MM.1S (cell line): Measurements from ENCODE around the gene OTOS.
A peak's percentile ranks its signal among the peaks of the same experiment; 100 is the strongest.

Source experiments
- DNase-seq: peaks from one replicate; pipeline ENCODE4 v3.0.0-alpha.2; 2015
- H2AFZ ChIP-seq: fragments of 300-600 bp; sonication (generic); 2 replicates; pipeline ENCODE4 v1.6.0; 2016; ENCODE audit warnings: antibody characterized with exemption, low read length
- H3F3A ChIP-seq: fragments of 300-600 bp; sonication (generic); 2 replicates; pipeline ENCODE4 v1.6.1; 2016; ENCODE audit warnings: mild to moderate bottlenecking, antibody characterized with exemption, low read length, moderate library complexity, mixed read lengths; ENCODE audit not compliant: insufficient read depth
- H3K27ac ChIP-seq: fragments of 300-600 bp; sonication (generic); 2 replicates; pipeline ENCODE4 v1.5.1; 2016; ENCODE audit warnings: mild to moderate bottlenecking, low read length
- H3K27me3 ChIP-seq: fragments of 300-600 bp; sonication (generic); replicated peaks from 2 replicates; pipeline ENCODE4 v1.6.0; 2016; ENCODE audit warnings: low read length; ENCODE audit not compliant: insufficient read depth
- H3K36me3 ChIP-seq: fragments of 300-600 bp; sonication (generic); replicated peaks from 2 replicates; pipeline ENCODE4 v1.6.1; 2016; ENCODE audit warnings: mild to moderate bottlenecking, low read length, mixed read lengths; ENCODE audit not compliant: insufficient read depth
- H3K4me1 ChIP-seq: fragments of 300-600 bp; sonication (generic); 2 replicates; pipeline ENCODE4 v1.6.1; 2016; ENCODE audit warnings: low read length, mixed read lengths
- H3K4me2 ChIP-seq: fragments of 300-600 bp; sonication (generic); 2 replicates; pipeline ENCODE4 v1.6.0; 2016; ENCODE audit warnings: low read depth, low read length
- H3K4me3 ChIP-seq: fragments of 300-600 bp; sonication (generic); 2 replicates; pipeline ENCODE4 v1.5.1; 2016; ENCODE audit warnings: low read length, mixed read lengths
- H3K79me2 ChIP-seq: fragments of 300-600 bp; sonication (generic); 2 replicates; pipeline ENCODE4 v1.6.1; 2016; ENCODE audit warnings: mixed run types, low read length, mixed read lengths
- H3K9ac ChIP-seq: fragments of 300-600 bp; sonication (generic); 2 replicates; pipeline ENCODE4 v1.6.1; 2016; ENCODE audit warnings: low read length, mixed read lengths
- H3K9me2 ChIP-seq: fragments of 300-600 bp; sonication (generic); replicated peaks from 2 replicates; pipeline ENCODE4 v1.6.1; 2016; ENCODE audit warnings: mild to moderate bottlenecking, low read length, mixed read lengths; ENCODE audit not compliant: insufficient read depth
- H3K9me3 ChIP-seq: fragments of 300-600 bp; sonication (generic); replicated peaks from 2 replicates; pipeline ENCODE4 v1.6.1; 2016; ENCODE audit warnings: mild to moderate bottlenecking, low read length, mixed read lengths; ENCODE audit not compliant: insufficient read depth
- H4K20me1 ChIP-seq: fragments of 300-600 bp; sonication (generic); 2 replicates; pipeline ENCODE4 v1.6.1; 2016; ENCODE audit warnings: mild to moderate bottlenecking, low read length, moderate library complexity, mixed read lengths; ENCODE audit not compliant: insufficient read depth
- EZH2 ChIP-seq: fragments of 300-600 bp; sonication (generic); optimal IDR thresholded peaks from 2 replicates; pipeline ENCODE3; 2017; ENCODE audit warnings: low read depth, mild to moderate bottlenecking, antibody characterized with exemption, low read length, mixed read lengths
- EZH2phosphoT487 ChIP-seq: fragments of 300-600 bp; sonication (generic); IDR thresholded peaks from 2 replicates; pipeline ENCODE4 v1.6.1; 2018; ENCODE audit warnings: antibody characterized with exemption, low read length
- TF ChIP-seq, protein P1 (sequence below): fragments of 300-600 bp; sonication (generic); IDR thresholded peaks from 2 replicates; pipeline ENCODE4 v1.5.1; 2016; ENCODE audit warnings: antibody characterized with exemption, low read length, mixed read lengths

Gene OTOS

DNA sequence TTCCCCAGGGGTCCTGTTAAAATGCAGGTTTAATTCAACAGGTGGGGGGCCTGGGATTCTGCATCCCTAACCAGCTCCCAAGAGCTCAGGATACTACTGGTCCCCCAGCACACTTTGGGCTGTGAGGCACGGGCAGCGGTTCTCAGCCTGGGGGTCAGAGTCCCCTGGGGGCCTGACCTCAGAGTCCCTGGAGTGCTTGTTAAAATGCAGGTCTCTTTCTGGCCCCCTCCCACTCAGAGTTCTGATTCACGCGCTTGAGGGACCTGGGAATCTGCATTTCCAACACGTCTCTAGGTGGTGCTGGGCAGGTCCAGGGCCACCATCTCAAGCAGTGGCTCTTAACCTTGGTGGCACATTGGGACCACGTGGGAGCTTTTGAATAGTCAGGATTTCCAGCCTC, 2.8 kb upstream of the OTOS start:
- Histone ChIP-seq H3K4me1 (no peaks in the 10 kb centered on the region), H3K4me2 (peak overlapping the region; percentile 32)

DNA sequence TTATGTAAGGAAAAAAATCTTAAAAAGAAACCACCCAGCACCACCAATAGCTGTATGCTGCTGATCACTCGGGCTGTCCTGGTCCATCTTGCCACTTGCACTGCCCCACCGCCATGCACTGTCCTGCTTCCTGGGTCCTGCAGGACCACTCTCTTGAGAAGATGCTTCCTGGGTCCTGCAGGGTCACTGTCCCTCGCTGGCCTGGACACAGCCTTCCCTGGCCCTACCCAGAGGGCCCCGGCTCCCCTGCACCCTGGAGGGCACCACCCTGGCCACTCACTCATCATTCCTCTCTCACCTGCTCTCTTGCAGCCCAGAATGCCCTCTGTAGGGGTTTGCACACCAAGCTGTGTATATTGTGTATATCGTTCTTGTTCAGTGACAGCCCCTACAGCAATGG, 2.4 kb upstream of the OTOS start:
- no peak for DNase-seq
- no peaks in the 10 kb centered on the region for H3K4me1 ChIP-seq
- no peak overlapping the region for H3K4me3 ChIP-seq
- no peaks in the 10 kb centered on the region for H4K20me1 ChIP-seq
- H3K36me3 ChIP-seq, result no peaks in the 10 kb centered on the region
- no peaks in the 10 kb centered on the region for H3K9me3 ChIP-seq
- peaks cover 55% of the 10 kb centered on the region for H3K27me3 ChIP-seq
- no peak overlapping the region for H3K4me2 ChIP-seq
- H2AFZ ChIP-seq, result no peak overlapping the region
- H3K9me2 ChIP-seq, result no peaks in the 10 kb centered on the region
- no peak overlapping the region for H3K27ac ChIP-seq
- H3K9ac ChIP-seq, result no peak overlapping the region
- no peaks in the 10 kb centered on the region for H3F3A ChIP-seq
- no peaks in the 10 kb centered on the region for H3K79me2 ChIP-seq
- TF ChIP-seq EZH2, result no peak
- no peak for TF ChIP-seq EZH2phosphoT487
- TF ChIP-seq, protein P1, sequence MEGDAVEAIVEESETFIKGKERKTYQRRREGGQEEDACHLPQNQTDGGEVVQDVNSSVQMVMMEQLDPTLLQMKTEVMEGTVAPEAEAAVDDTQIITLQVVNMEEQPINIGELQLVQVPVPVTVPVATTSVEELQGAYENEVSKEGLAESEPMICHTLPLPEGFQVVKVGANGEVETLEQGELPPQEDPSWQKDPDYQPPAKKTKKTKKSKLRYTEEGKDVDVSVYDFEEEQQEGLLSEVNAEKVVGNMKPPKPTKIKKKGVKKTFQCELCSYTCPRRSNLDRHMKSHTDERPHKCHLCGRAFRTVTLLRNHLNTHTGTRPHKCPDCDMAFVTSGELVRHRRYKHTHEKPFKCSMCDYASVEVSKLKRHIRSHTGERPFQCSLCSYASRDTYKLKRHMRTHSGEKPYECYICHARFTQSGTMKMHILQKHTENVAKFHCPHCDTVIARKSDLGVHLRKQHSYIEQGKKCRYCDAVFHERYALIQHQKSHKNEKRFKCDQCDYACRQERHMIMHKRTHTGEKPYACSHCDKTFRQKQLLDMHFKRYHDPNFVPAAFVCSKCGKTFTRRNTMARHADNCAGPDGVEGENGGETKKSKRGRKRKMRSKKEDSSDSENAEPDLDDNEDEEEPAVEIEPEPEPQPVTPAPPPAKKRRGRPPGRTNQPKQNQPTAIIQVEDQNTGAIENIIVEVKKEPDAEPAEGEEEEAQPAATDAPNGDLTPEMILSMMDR, result no peak

More for the DNA sequence above, 2.8 kb upstream of the OTOS start:
- H3K9ac ChIP-seq, result no peak overlapping the region
- no peak for DNase-seq
- no peaks in the 10 kb centered on the region for H3K9me2 ChIP-seq
- H3K4me3 ChIP-seq, result no peak overlapping the region
- H3K27ac ChIP-seq, result no peak overlapping the region
- TF ChIP-seq, protein P1, result no peak
- TF ChIP-seq EZH2phosphoT487 (no peak), EZH2 (no peak)
- H3K9me3 ChIP-seq, result no peaks in the 10 kb centered on the region
- no peaks in the 10 kb centered on the region for H3F3A ChIP-seq
- H3K27me3 ChIP-seq, result peaks cover 52% of the 10 kb centered on the region
- H3K36me3 ChIP-seq, result no peaks in the 10 kb centered on the region
- H4K20me1 ChIP-seq, result no peaks in the 10 kb centered on the region
- H2AFZ ChIP-seq, result 0 out of 2 replicates have a peak overlapping the region, but pooled peaks have one; percentile 31
- no peaks in the 10 kb centered on the region for H3K79me2 ChIP-seq

DNA sequence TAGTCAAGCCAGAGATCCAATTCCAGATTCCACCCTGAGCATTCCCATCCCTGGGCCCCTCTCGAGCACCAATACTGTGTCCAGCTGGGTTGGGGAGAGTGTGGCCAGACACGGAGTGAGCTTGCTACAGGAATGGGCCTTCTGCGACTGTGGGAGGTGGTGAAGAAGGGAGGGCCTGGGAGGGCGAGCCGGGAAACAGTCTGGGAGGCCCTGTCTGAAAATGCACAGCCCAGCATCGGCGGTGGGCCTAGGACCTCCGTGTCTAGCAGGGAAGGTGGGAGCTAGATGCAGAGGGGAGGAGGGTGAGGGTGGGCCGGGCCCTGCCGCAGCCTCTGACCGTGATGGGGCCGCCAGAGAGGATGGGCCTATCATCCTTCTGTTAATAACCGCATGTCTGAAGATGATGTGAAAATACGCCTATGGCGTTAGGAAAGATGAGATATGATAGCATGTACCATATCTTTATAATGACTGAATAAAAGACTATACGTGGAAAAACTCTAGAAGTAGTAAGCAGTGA, 1.9 kb upstream of the OTOS start:
- Histone ChIP-seq H3K27ac (no peak overlapping the region), H3K9me2 (no peaks in the 10 kb centered on the region), H3K4me3 (no peak overlapping the region), H2AFZ (no peak overlapping the region), H3K9ac (no peak overlapping the region), H3K4me2 (no peak overlapping the region), H3K79me2 (no peaks in the 10 kb centered on the region), H3K36me3 (no peaks in the 10 kb centered on the region), H3K9me3 (no peaks in the 10 kb centered on the region), H3K4me1 (no peaks in the 10 kb centered on the region), H3K27me3 (peaks cover 59% of the 10 kb centered on the region), H4K20me1 (no peaks in the 10 kb centered on the region), H3F3A (no peaks in the 10 kb centered on the region)
- TF ChIP-seq EZH2, result no peak
- no peak for TF ChIP-seq EZH2phosphoT487
- TF ChIP-seq, protein P1, result no peak
- DNase-seq, result no peak
